Thoracic aorta (tissue), 2 donors: ENCODE results near the gene LCN6. TPM values are rescaled to one million over a fixed set of nuclear protein-coding genes. Genes with fewer than 3 reads are reported as not detected.

Experiments used
- ATAC-seq: fragments of 150-250 bp; one replicate; pipeline ENCODE4 v1.8.0; 2017; ENCODE audit warnings: low read depth; ENCODE audit not compliant: insufficient number of reproducible peaks, low FRiP score
- DNase-seq: peaks from one replicate; pipeline ENCODE4 v3.0.0-alpha.2; 2020; ENCODE audit warnings: low spot score
- H3K27ac ChIP-seq, 2 donors: fragments of 200-600 bp; sonication (generic); 1 replicate in 1 of 2; 2 replicates in 1 of 2; pipeline ENCODE4 v1.5.1; 2016; ENCODE audit warnings: mild to moderate bottlenecking in 2 of 2, moderate library complexity in 2 of 2
- H3K27me3 ChIP-seq: fragments of 200-600 bp; sonication (generic); replicated peaks from 2 replicates; pipeline ENCODE4 v1.6.0; 2016; ENCODE audit warnings: mild to moderate bottlenecking; ENCODE audit not compliant: insufficient read depth
- H3K36me3 ChIP-seq: fragments of 200-600 bp; sonication (generic); one replicate; pipeline ENCODE4 v1.5.1; 2016
- H3K4me1 ChIP-seq, 2 donors: fragments of 200-600 bp; sonication (generic); 1 replicate in 1 of 2; 2 replicates in 1 of 2; pipeline versions ENCODE4 v1.5.1 to v1.6.0; 2016; ENCODE audit warnings: low read depth in 2 of 2, mild to moderate bottlenecking in 1 of 2; ENCODE audit not compliant: control insufficient read depth in 1 of 2
- H3K4me3 ChIP-seq: fragments of 200-600 bp; sonication (generic); 2 replicates; pipeline ENCODE4 v1.5.1; 2016; ENCODE audit warnings: mild to moderate bottlenecking
- H3K9me3 ChIP-seq: fragments of 200-600 bp; sonication (generic); 2 replicates; pipeline ENCODE4 v1.5.1; 2016
- total RNA-seq, 2 donors: library from RNA; depleted of rRNA; stranded (reverse); fragments of >200 nt; gene quantifications; one replicate each; pipeline versions ENCODE4 v1.1.0 to v1.2.3, GENCODE V29; 2016
- TF ChIP-seq, protein P1 (sequence below): fragments of 200-600 bp; sonication (generic); IDR thresholded peaks from one replicate; pipeline ENCODE4 v1.5.1; 2019; ENCODE audit warnings: antibody characterized with exemption

LCN6 gene
- total RNA-seq, 2 donors from 2014 or later = 4.5 to 25.3 TPM

DNA sequence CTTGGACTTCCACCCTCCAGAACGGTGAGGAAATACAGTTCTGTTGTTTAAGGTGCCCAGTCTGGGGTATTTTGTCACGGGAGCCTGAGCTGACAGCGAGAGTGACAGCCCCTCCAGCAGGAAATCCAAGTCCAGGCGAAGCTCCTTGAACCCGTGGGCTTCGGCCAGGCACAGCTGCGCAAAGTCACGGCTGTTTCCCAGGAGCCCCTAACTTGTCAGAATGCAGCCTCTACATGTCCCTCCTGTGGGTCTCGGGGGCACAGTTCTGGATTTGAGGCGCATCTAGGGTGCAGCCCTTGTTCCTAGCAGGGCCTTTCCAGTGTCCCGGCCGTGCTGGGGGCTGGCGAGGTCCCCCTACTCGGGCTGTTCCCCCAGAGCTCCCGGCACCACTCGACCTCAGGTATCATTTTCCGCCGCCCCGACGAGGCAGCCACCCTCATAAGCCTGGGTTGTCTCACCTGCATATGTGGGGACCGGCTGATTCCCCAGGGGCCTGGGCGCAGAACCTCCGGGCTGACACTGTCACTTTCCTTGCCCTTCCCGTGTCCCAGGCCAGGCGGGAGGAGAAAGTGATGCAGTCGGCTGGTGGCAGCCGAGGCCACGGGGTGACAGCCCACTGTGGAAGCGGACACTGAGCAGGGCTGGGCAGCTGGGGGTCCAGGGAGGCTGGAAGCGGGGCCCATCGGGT, 5.2 kb upstream of the LCN6 start:
- DNase-seq (no peak), ATAC-seq (no peak)
- TF ChIP-seq, protein P1, sequence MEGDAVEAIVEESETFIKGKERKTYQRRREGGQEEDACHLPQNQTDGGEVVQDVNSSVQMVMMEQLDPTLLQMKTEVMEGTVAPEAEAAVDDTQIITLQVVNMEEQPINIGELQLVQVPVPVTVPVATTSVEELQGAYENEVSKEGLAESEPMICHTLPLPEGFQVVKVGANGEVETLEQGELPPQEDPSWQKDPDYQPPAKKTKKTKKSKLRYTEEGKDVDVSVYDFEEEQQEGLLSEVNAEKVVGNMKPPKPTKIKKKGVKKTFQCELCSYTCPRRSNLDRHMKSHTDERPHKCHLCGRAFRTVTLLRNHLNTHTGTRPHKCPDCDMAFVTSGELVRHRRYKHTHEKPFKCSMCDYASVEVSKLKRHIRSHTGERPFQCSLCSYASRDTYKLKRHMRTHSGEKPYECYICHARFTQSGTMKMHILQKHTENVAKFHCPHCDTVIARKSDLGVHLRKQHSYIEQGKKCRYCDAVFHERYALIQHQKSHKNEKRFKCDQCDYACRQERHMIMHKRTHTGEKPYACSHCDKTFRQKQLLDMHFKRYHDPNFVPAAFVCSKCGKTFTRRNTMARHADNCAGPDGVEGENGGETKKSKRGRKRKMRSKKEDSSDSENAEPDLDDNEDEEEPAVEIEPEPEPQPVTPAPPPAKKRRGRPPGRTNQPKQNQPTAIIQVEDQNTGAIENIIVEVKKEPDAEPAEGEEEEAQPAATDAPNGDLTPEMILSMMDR = no peak
- Histone ChIP-seq H3K27ac (no peak overlapping the region), H3K4me1 (no peaks in the 10 kb centered on the region), H3K4me3 (no peak overlapping the region), H3K9me3 (peaks cover 11% of the 10 kb centered on the region), H3K36me3 (no peaks in the 10 kb centered on the region), H3K27me3 (no peaks in the 10 kb centered on the region)

DNA sequence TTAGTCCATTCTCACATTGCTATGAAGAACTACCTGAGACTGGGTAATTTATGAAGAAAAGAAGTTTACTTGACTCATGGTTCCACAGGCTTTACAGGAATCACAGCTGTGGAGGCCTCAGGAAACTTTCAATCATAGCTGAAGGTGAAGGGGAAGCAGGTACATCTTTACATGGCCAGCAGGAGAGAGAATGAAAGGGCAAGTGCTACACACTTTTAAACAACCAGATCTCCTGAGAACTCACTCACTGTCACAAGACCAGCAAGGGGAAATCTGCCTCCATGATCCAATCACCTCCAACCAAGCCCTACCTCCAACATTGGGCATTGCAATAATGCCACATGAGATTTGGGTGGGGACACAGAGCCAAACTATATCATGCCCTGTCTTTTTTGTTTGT, 3.5 kb upstream of the LCN6 start:
- ATAC-seq = no peak
- no peaks in the 10 kb centered on the region for H3K36me3 ChIP-seq
- H3K27me3 ChIP-seq = no peaks in the 10 kb centered on the region
- H3K9me3 ChIP-seq = peaks cover 11% of the 10 kb centered on the region
- H3K4me1 ChIP-seq = no peaks in the 10 kb centered on the region
- no peak overlapping the region for H3K27ac ChIP-seq
- H3K4me3 ChIP-seq = no peak overlapping the region
- TF ChIP-seq, protein P1 = no peak
- no peak for DNase-seq

DNA sequence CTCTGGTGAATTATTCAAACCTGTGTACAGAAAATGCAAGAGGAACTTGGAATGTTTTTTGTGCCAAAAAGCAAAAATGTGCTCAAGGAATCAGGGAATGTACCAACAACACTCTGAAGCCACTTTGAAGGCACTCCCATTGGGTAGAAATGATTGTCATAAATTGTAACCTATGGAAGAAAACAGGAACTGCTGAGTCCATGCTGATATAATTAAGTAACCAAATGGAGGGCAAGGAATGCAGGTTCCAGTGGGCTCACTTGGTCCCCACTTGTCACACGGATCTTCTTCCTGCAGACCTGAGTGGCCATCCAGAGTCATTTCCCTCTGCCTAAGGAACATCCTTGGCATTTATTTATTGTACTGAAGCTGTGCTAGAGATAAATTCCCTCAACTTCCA, 2.9 kb upstream of the LCN6 start:
- no peaks in the 10 kb centered on the region for H3K36me3 ChIP-seq
- no peaks in the 10 kb centered on the region for H3K27me3 ChIP-seq
- DNase-seq (no peak), ATAC-seq (no peak)
- no peak overlapping the region for H3K4me3 ChIP-seq
- no peaks in the 10 kb centered on the region for H3K4me1 ChIP-seq
- TF ChIP-seq, protein P1 = no peak
- peaks cover 11% of the 10 kb centered on the region for H3K9me3 ChIP-seq
- H3K27ac ChIP-seq = no peak overlapping the region

DNA sequence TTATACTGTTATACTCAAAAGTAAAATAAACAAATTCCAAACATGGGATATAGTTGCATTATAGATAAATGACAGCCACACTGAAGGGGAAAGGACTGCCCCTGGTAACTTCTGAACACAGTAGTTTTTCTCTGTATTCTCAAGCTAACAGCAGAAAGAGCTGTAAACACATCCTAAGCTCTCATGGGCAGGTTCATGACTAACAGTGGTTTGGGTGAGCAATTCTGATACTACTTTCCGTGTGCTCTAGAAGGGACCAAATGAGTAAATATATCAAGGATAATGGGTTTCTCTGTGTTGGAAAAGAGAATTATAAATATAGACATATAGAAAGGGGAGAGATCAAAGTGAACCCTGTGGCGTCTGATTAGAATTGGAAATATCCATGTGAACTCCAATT, 2.2 kb upstream of the LCN6 start:
- Histone ChIP-seq H3K9me3 (peaks cover 11% of the 10 kb centered on the region), H3K36me3 (no peaks in the 10 kb centered on the region), H3K4me1 (no peaks in the 10 kb centered on the region), H3K27me3 (no peaks in the 10 kb centered on the region), H3K27ac (no peak overlapping the region), H3K4me3 (no peak overlapping the region)
- ATAC-seq (no peak), DNase-seq (no peak)
- TF ChIP-seq, protein P1 = no peak

DNA sequence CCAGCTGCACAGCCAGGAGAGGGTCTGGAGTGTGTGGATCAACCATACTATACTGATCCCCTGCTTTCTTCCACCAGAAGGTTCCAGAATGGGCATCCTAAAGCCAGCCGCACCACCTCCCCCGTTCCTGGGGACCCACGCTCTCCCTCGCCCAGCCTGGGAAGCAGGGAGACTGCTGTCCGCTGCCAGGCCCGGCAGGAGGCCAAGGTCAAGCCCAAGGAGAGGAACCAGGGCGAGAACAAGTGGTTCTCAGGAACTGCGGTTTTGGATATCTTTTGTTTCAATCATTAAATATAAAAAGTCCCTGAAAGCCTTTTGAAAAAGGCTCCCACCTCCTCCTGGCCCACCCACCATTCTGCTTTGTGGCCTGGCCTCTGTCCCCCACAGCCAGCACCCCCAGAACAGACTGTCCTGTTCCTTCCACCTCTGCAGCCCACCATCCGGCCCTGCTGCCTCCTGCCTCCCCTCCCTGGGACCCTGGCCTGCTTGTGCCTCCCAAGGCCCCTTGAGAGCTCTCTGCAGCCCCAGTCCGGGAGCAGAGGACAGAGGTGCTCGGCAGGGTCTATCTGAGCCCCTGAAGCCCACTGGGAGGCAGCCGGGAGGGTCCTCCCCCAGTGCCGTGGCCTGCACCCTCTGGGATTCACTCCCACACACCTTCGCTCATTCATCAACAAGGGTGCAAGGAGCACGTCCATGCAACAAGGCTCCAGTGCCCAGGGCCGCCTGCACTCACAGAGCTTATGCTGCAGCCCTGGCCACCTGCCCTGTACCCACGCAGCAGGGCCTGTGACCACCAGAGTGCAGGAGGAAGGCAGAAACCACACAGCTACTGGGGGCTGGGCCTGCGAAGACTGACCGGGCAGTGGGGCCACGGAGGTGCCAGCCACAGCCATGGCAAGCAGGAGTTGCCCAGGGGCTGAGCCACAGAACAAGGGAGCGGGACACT, 614 bp upstream of the LCN6 start:
- no peaks in the 10 kb centered on the region for H3K4me1 ChIP-seq
- DNase-seq (no peak), ATAC-seq (no peak)
- TF ChIP-seq, protein P1 = no peak
- no peaks in the 10 kb centered on the region for H3K36me3 ChIP-seq
- H3K27ac ChIP-seq = no peak overlapping the region
- no peaks in the 10 kb centered on the region for H3K27me3 ChIP-seq
- H3K9me3 ChIP-seq = peaks cover 11% of the 10 kb centered on the region
- H3K4me3 ChIP-seq = no peak overlapping the region
